HG03439 (cell line): ENCODE results near the gene TPST2.

Source experiments
- ATAC-seq: cut with Tn5 transposase; IDR thresholded peaks from one replicate; pipeline ENCODE4 v1.9.1; 2021; ENCODE audit warnings: mild to moderate bottlenecking, moderate library complexity; ENCODE audit not compliant: unreplicated experiment

TPST2 gene

DNA sequence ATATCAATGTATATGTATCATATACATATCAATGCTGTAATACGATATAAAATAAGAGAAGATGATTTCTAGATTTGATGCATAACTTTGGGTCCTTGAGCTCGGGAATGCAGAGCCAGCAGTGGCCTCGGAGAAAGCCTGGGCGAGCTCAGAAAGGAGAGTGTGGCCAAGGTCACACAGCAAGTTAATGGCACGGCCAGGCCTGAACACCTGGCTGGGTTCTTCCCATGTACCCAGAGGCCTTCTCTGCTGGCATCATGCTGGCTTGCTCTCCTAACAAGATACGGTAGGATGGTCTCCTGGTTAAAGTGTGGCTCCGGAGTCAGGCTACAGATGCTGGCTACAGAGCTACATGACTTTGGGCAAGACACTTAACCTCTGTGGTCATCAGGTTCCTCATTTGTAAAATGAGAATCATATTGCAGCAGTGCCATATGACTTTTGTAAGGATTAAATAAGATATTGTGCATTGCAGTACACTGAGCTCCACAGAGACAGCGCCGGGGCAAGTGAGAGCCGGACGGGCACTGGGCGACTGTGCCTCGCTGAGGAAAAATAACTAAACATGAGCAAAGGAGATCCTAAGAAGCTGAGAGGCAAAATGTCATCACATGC is 29.9 kb downstream of the TPST2 start:
- ATAC-seq: no peak

DNA sequence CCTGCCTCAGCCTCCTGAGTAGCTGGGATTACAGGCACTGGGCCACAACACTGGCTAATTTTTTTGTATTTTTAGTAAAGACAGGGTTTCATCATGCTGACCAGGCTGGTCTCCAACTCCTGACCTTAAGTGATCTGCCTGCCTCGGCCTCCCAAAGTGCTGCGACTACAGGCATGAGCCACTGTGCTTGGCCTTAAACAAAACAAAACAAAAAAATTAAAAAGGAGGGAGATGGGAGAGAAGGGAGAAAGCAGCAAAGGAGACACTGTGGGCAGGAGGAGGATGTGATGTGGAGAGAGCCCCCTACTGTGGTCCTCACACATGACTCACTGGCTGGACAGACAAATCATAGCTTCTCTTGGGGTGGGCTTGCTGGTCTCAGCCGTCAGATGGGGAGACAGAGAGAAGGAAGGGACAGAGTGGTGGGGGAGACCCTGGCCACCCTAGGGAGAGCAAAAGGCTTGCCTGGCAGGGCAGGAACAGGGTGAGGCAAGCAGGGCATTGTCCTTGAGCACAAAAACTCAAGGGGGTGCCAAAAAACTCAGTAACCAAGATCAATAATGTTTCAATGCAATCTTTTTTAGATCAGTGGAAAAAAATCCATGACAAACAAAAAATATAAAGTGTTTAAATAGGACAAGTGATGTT is 31.6 kb downstream of the TPST2 start:
- no peak for ATAC-seq

DNA sequence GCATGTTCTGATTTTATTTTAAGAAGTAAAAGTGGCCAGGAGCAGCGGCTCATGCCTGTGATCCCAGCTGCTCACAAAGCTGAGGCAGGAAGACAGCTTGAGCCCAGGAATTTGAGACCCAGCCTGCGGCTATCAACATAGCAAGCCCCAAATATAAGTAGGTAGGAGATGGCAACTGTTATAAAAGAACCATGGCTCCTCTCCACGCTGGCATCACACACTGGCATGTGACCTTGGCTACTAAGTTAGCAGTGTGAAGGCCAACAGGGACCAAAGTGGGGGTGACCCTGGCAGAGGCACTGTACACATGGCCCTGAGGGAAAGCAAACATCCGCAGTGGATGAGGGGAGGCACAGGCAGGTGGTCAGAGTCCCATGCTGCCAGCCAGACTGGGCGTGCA is 33.0 kb downstream of the TPST2 start:
- ATAC-seq: no peak

DNA sequence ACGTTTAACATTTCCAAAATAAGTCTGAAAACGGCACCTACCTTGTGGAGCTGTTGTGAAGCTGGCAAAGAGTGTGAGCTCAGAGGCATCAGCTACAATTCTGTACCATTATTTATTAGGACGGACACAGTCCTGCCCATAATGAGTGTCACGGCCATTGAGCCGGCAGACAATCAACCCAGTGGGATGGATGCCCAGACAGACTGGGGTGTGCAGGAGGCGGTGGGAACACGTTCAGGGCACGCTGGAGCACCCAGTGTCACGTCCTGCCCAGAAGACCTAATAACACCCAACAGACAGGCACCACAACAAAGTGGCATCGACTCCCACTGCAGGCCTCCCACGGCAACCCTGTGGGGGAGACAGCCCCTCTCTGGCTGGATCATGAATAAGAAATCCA is 34.5 kb downstream of the TPST2 start:
- no peak for ATAC-seq

DNA sequence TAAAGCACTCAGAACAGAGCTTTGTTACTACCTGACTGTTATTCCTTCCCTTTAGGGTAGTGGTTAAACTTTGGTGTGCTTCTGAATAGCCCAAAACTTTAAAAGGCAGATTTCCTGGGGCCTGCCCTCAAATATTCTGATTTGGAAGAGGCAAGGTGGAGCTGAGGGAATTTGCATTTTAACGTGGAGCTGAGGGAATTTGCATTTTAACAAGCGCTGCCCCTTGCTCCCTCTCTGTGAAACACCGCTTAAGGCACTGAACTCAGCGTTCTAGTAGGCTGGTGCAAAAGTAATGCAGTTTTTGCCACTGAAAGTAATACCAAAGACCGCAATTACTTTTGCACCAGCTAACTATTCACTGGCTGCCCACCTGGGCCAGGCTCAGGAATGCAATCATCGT is 35.0 kb downstream of the TPST2 start:
- ATAC-seq: no peak

DNA sequence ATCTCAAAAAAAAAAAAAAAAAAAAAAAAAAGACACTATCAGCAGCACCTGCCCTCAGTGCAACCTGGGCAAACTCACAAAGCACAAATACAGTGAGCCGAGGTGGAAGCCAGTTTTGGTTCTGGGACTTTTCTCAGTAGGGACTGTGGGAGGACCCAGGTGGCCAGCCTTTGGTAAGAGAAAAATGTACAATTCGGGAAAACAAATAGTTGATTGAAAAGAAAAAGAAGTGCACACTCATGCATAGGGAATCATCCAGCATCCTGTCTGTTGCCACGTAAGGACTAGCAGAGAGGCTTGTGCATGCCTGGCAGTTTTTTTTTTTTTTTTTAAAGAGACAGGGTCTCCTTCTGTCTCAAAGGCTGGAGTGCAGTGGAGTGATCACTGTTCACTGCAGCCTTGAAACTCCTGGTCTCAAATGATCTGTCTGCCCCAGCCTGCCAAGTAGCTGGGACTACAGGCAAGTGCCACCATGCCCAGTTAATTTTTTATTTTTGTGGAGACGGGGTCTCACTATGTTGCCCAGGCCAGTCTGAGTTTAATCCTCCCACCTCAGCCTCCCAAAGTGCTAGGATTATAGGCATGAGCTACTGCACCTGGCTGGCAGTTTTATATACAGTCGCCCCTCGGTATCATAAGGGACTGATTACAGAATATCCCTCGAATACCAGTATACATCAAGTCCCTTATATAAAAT is 36.7 kb downstream of the TPST2 start:
- ATAC-seq: no peak

DNA sequence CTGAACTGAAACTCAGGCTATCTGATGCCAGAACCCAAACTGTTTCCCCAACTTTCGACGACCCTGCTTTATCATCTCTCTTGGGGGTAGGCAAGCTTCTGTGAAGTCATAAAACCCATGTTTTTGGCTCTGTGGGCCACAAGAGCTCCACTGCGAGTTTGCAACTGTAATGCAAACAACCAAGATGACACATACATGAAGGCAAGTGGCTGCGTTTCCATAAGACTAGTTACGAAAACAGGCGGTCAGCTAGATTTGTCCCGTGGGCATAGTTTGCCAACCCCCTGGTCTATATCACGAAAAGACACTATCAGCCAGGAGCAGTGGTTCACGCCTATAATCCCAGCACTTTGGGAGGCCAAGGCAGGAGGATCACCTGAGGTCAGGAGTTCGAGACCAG is 37.5 kb downstream of the TPST2 start:
- no peak for ATAC-seq

DNA sequence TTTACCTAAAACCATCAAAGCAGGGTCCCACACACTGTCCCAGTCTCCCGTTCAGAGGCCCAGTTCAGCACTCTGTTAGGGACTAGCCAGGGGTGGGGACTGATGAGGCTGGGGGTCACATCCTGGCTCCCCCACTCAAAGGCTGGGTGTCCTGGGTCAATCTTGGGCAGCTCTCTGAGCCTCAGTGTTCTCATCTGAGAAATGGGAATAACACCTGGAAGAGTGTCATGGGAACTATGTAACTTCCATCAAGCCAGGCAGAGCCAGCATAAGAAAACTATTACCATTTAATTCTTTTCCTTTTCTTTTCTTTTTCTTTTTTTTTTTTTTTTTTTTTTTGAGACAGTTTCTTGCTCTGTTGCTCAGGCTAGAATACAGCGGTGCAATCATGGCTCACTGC is 38.4 kb downstream of the TPST2 start:
- ATAC-seq: no peak

DNA sequence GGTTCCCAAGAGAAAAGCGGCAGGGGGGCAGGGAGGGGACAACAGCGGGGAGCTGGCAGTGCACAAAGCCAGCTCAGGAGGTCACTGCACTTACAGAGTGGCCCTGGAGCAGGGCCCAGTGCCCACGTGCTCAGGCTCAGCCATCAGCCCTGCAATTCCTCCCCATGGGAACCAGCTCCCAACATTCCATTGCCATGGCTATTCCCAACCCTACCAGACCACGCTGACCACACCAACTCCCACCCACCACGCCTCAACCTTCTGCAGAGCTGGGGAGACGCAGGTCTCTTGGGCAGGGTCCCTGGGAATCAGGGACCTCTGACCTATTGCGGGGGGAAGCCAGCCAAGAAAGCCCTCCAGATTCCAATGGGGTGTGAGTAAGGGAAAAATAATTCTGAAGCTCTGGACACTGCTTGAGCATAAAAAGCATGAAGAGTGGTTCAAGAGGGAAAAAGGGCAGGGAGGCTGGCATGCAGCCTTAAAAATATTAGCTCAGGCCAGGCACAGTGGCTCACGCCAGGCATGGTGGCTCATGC is 39.4 kb downstream of the TPST2 start:
- no peak for ATAC-seq

DNA sequence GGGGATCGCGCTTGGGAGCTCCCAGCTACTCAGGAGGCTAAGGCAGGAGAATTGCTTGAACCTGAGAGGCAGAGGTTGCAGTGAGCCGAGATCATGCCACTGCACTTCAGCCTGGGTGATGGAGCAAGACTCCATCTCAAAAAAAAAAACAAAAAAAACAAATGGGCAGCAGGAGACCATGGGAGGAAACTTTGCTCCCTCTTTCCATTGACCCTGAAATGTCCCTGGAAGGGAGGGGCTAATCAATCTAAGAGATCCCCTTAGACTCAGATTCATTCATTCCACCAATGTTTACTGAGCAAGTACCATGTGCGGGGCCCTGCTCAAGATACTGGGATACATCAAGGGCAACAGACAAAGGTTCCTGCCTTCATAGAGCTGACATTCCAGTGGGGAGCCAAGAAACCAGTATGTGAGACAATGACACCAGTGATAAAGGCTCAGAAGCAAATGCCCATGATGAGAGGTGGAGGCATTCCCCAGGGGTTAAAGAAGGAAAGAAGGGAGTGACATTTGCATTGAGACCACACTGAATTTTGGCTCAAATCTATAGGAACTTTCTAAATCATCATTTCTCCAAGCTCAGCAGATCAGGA is 39.9 kb downstream of the TPST2 start:
- no peak for ATAC-seq

DNA sequence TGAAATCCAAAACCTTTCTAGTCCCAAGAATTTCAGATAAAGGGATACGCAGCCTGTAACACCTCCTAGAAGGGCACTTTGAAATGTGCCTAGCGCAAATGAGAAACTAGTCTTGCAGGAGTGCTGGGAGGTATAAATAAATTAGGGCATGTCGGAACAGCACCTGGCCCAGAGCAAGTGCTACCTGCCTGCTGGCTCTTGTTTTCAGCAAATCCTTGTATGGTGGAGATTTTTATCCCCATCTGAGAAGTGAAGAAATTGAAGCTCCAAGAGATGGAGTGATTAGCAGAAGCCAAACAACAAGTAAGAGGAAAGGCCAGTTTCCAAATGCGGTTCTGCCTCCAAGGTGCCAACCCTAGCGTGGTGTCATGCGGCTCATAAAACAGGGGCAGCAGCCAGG is 40.9 kb downstream of the TPST2 start:
- ATAC-seq: no peak

DNA sequence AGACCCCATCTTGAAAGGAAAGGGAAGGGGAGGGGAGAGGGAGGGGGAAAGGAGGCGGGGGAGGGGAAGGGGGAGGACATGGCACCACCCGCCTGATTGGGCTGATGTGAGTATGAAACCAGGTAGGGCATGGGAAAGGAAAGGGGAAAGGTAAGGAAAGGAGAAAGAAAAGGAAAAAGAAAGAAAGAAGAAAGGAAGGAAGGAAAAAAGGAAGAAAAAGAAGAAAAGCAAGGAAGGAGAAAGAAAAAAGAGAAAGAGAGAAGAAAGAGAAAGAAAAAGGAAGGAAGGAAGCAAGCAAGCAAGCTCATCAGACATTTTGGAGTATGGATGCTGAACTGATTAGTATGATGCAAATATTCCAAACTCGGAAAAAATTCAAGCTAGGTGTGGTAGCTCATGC is 41.6 kb downstream of the TPST2 start:
- ATAC-seq: no peak

DNA sequence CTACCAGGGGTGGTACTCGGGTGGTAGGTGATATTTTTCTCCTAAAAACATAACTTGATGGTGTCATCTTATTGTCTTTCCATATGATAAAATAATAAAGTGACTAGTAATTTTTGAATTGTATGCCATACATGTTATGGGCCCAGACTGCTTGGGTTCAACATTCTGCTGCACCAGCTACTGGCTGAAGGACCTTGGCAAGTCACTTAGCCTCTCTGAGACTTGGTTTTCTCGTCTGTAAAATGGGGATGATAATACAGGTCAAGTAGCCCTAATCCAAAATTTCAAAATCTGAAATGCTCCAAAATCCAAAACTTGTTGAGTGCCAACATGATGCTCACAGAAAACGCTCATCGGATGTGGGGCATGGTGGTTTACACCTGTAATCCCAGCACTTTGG is 42.1 kb downstream of the TPST2 start:
- no peak for ATAC-seq

DNA sequence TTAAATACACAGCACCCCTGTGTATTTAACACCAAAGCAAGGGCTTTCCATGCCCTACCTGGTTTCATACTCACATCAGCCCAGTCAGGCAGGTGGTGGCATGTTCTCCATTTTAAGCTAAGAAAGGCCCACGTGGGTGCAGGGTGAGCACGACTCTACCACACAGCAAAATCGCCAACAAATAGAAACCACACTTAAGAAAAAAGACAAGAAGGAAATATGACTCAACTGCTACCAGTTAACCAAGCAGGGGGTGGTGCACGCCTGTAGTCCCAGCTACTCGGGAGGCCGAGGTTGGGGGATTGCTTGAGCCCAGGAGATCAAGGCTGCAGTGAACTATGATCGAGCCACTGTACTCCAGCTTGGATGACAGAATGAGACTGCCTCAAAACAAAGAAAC is 42.5 kb downstream of the TPST2 start:
- ATAC-seq: no peak

DNA sequence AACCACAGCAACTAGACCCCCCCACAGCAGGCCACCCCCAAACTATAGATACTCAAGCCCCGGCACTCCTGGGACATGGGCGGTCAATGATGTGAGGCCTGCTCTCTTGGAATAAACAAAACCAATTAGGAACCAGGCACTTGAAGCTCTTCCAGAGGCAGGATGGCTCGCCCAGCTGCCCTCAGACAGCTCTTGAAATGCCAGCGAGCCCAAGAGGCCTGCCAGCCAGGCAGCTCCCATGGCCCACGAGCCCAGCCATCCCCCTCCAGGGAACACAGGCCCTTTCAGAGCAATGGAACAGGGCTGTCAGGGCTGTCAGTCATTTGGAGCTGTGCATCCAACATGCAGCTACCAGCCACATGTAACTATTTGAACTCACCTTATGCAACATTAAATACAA is 43.6 kb downstream of the TPST2 start:
- no peak for ATAC-seq

DNA sequence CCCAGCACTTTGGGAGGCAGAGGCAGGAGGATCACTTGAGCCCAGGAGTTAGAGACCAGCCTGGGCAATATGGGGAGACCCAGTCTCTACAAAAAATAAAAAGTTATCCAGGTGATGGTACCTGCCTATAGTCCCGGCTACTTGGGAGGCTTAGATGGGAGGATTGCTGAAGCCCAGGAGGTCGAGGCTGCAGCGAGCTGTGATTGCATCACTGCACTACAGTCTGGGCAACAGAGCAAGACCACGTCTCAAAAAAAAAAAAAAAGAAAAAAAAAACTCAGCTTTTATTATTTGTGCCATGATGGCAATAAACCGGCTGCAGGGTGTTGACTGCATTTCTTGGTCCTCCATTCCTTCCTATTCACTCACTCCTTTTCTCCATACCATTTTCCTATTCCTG is 44.1 kb downstream of the TPST2 start:
- ATAC-seq: no peak

DNA sequence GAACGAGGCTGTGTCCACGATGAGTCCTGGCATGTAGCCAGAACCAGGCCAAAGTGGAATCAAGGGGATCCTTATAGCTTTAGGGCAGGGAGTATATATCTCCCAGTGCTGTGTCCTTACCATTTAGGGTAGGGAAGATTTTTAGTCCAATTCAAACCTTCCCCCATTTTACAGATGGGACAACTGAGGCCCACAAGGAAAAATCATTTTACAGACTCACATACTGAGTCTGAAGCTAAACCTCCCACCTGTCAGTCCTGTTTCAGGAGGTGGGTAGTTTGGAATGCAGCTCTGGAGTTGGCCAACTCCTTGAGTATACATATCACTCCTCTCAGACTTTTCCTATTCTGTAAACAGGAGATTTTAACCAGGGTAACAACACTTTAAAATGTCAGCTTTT is 44.5 kb downstream of the TPST2 start:
- no peak for ATAC-seq

DNA sequence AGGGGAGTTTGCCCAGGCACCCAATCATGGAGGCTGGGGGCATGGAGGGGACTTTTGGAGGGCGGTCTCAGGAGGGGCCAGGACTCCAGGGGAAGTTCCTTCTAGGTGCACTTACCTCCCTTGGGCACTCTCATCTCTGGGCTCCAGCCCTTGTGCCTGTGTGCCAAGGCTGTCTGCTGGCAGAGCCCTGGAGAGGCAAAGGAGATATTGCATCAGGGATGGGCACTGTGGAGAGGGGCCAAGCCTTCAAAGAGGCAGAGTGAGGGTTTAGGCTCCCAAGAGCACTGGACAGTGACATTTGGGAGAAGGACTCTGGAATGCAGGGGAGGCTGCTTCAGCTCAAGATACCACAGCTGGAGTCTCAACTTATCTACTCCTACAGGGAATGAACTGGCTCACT is 45.4 kb downstream of the TPST2 start:
- no peak for ATAC-seq

DNA sequence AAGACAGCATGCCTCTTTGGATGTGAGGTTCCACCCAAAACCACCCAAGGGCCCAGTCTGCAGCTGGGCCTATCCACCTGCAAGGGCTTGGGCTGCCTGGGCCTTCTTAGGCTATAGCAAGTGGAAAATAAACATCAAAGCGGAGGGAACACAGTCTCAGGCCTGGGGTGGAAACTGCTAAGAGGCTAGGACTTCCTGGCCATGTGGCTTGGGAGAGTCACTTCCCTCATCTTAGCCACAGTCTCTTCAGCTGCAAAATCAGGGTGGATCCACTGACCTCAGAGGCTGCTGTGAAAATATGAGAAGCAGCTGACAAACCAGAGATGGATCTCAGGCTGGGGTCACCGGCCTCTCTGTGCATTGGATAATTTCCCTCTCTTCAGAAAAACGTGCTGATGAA is 47.1 kb downstream of the TPST2 start:
- ATAC-seq: no peak

DNA sequence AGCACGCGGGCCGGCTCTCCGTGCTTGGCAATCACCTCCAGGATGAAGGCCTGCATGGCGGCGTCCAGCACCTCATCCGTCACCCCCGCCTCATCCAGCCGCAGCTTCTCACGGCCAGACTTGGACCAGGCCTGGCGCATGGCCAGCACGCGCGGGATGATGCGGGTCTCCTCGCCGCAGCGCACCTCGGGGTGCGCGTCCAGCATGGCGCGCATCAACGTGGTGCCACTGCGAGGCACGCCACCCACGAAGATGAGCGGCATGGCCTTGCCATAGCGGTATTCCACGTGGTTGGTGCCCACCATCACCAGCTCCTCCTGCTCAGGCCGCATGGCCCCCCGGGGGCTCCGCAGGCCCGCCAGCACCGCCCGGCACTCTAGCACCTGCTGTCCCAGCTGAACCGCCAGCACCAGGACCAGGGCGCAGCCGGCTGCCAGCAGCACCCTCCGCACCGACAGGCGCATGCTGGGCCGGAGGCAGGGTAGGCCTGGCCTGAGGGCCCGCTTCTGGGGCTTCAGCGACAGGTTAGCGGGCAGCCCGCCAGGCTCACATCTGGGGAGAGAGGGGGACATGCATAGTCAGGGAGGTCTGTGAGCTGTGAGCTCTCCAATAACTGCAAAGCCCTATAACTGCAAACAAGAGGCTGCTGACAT is 48.6 kb downstream of the TPST2 start:
- no peak for ATAC-seq

DNA sequence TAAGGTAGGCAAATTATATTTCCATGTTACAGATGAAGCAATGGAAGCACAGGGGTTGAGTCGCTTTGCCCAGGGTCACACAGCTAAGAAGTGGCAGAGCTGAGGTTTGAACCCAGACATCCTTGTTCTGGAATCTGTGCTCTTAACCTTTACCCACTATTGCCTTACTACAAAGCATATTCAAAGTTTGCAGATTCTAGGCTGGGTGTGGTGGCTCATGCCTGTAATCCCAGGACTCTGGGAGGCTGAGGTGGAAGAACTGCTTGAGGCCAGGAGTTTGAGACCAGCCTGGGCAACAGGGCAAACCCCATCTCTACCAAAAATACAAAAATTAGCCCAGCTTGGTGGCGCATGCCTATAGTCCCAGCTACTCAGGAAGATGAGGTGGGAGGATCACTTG is 49.8 kb downstream of the TPST2 start:
- ATAC-seq: no peak
